Raji (cell line): ENCODE results near the gene CPD.

Experiments
- POLR2A ChIP-seq: IDR thresholded peaks from 2 replicates; pipeline ENCODE4 v1.6.1; 2011; ENCODE audit warnings: low read depth, low read length, control low read depth; ENCODE audit not compliant: insufficient read depth

Gene CPD

GRCh38 chr17:30378825-30379302 lies at the start of gene CPD:
CPD (plus strand) TSS chr17:30378927; CDS start chr17:30378981, 54 bp downstream.
- peak; percentile 66 for TF ChIP-seq POLR2A

DNA sequence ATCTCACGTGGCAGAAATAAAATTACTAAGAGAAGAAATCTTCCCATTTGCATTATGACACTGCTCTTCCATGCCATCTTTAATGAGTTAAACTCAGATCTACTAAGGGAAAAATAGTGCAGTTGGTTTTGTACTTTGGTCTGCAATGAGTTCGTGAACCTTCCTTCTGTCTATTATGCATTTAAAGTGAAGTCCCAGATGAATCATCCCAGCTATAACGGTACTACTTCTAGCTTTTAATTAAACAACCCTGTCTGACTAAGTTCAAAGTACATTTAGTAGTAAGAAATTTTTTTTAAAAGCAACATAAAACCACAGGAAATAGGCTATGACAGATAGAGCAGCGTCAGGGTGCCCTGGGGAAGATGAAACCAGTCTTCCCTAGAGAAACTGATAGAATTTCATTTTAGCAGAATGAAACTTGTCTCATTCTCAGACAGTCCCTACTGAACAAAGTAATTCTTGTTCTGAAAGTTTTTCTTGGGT lies 46.6 kb upstream of the CPD start:
- TF ChIP-seq POLR2A: no peak

DNA sequence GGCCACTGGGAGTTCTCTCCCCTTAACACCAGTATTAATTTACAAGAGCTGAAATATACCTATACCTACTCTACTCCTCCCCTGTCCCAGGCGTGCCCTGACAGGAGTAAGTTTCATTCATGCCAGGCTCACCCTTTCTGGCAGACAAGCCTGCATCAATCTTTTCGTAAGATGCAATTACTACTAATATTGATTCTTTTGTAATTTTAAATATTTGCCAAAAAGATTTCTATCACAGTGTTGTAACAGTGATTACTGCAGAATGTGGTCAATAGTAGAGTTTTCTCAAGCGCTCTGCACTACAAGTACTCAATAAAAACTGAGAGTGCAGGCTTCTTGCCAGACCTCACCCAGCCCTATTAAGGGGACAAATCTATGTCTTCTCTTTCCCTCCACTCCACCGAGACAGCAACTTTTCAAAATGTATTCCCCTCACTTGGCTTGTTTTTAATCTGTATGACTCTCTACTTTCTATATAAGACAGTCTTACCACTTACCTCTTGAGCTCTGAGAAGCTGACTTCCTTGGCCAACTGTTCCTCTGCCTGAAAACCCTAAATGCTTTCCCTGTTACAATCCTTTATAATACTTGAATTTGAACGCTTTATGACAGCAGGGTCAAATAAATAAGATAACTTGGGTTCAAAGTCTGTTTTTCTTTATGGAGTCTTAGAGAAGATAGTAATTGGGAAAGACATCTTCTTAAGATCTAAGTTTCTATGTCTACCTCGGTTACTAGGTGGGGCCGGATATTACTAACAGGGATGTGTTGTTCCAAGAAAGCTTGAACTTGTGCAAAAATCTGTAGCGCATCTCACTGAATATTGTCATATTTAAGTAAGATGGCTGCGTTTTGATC lies 45.0 kb upstream of the CPD start, which contains the start of gene TMIGD1:
TSS of gene TMIGD1 (minus strand) at position 555 of the 858 bp plus-strand sequence. CDS start 1,924 bp downstream, outside the sequence.
- no peak for TF ChIP-seq POLR2A

- no peak for TF ChIP-seq POLR2A
These were observed 44.3 kb upstream of the CPD start for GRCh38 chr17:30334421-30334820.

GRCh38 chr17:30336369-30337171 lies 42.2 kb upstream of the CPD start:
- no peak for TF ChIP-seq POLR2A

DNA sequence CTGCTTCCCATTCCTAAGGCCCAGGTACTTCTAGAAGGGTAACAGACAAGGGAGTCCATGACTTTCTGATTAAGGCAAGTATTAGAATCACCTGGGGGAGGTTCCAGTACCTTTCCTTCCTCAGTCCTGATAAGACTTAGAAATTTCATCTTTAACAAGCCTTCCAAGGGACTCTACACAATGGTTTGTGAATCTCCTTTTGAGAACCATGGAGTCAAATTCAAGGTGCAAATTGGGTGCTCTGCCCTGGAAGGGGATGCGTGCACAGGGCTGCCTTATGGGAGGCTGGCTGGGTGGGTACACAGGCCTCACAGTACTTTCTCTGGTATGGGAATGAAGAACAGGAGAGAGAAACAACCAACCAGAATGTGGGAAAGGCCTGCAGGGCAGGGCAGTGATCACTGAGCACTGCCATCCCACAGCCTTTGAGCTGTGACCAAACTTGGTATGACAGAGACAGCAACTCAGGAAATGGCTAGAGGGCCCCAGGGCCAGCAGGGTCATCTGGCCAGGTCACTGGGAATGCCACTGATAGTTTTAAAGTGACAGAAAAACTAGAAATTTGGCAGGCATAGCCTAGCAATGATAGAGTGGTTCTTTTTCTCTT lies 41.2 kb upstream of the CPD start:
- no peak for TF ChIP-seq POLR2A

DNA sequence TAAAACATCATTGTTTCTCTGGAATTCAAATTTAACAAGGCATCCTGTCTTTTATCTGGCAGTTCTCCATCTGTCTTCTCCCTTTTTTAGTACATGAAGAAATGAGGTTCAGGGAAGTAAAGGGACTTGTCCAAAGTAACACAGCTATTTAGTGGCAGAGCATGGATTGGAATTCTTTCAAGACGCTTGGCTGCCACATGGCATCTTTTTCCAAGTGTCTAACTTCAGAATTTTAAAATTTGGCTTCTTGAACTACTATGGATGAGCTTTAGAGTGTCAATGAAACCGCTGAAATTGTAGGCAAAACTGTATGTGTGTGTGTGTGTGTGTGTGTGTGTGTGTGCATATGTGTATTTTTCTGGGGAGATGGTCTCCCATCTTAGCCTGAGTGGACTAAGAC lies 39.6 kb upstream of the CPD start:
- TF ChIP-seq POLR2A: no peak

DNA sequence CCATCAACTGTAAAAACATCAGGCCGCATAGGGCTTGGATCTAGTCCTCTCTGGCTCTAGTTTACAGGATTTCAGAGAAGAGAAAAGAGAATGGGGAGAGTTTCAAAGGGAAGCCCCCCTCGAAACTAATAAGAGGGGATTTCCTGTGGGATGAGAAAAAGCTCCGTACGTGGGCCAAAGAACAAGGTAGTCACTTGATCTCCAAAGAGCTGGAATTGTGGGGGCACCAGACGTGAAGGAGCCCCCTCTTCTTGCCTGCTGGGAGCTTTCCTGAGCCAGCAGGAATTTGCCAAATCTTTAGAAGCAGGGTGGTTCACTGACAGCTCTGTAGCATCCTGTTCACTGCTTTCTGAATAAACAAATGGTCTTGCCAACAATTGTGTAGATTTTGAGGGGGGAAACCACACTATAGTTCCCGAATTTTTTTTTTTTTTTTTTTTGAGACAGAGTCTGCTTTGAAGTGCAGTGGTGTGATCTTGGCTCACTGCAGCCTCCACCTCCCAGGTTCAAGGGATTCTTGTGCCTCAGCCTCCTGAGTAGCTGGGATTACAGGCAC lies 37.8 kb upstream of the CPD start:
- no peak for TF ChIP-seq POLR2A

GRCh38 chr17:30341703-30342249 lies 37.0 kb upstream of the CPD start:
- TF ChIP-seq POLR2A: no peak

- TF ChIP-seq POLR2A: no peak
These were observed 34.9 kb upstream of the CPD start for GRCh38 chr17:30343796-30344195.

- no peak for TF ChIP-seq POLR2A
These were observed 34.2 kb upstream of the CPD start for GRCh38 chr17:30344283-30345088.

GRCh38 chr17:30345089-30345433 lies 33.7 kb upstream of the CPD start:
- TF ChIP-seq POLR2A: no peak

- TF ChIP-seq POLR2A: no peak
These were observed 33.1 kb upstream of the CPD start for GRCh38 chr17:30345527-30346075.

- TF ChIP-seq POLR2A: no peak
These were observed 32.4 kb upstream of the CPD start for GRCh38 chr17:30346221-30346795.

DNA sequence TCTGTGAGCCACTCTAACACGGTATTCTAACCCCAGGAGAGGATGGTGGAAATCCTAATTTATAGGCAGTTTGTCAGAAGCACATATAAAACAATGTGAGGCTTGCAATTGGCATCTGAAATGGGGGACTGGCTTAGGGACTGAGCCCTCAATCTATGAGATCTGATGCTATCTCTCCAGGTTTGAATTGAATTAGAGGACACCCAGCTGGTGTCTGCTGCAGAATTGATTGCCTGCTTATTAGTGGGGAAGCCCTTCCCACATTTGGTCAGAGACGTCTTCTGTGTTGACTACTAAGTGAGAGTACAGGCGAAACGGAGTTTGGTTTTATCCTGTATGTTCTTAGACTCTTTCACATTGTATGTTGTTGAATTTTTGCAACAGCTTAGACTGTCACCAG lies 31.2 kb upstream of the CPD start:
- TF ChIP-seq POLR2A: no peak
